Common myeloid progenitor, CD34-positive (primary cell): Measurements from ENCODE around the gene ATN1.
A peak's percentile ranks its signal among the peaks of the same experiment; 100 is the strongest.

ENCODE experiments used
- CTCF ChIA-PET: fragments of 350-600 bp; sonication (Branson Sonifier 250); formaldehyde crosslinking; loops from one replicate; lab custom pipeline; 2021; ENCODE audit warnings: antibody characterized with exemption; lab: Charles Lee
- POLR2A ChIA-PET: fragments of 350-600 bp; sonication (Branson Sonifier 250); formaldehyde crosslinking; loops from one replicate; lab custom pipeline; 2021; ENCODE audit warnings: antibody characterized with exemption; lab: Charles Lee
- DNase-seq, 3 donors: peaks; one replicate each; pipeline versions ENCODE4 v3.0.0 to v3.0.0-alpha.2; 2013
- H3K27ac ChIP-seq, 2 experiments: 1 replicate in 1 of 2; 2 replicates in 1 of 2; pipeline ENCODE4 v1.7.0; 2013; ENCODE audit warnings: inconsistent platforms in 2 of 2, low read length in 2 of 2, mild to moderate bottlenecking in 2 of 2, low read depth in 1 of 2, moderate library complexity in 1 of 2; ENCODE audit not compliant: severe bottlenecking in 2 of 2, insufficient read depth in 1 of 2, poor library complexity in 1 of 2
- H3K27me3 ChIP-seq, 5 experiments: replicated peaks in 2 of 5; 1 replicate in 3 of 5; 2 replicates in 2 of 5; pipeline versions ENCODE4 v1.6.1 to v1.7.0; 2013; ENCODE audit warnings: low read length in 4 of 5, mild to moderate bottlenecking in 2 of 5, moderate library complexity in 2 of 5, inconsistent platforms in 1 of 5; ENCODE audit not compliant: insufficient read depth in 5 of 5, control insufficient read depth in 4 of 5
- H3K36me3 ChIP-seq, 4 experiments: 1 replicate in 2 of 4; 2 replicates in 2 of 4; pipeline versions ENCODE4 v1.6.1 to v1.7.0; 2013; ENCODE audit warnings: low read length in 3 of 4, control low read depth in 1 of 4, mild to moderate bottlenecking in 1 of 4; ENCODE audit not compliant: control insufficient read depth in 4 of 4, insufficient read depth in 4 of 4
- H3K4me1 ChIP-seq, 4 experiments: 1 replicate in 3 of 4; 2 replicates in 1 of 4; pipeline versions ENCODE4 v1.6.1 to v1.7.1; 2013; ENCODE audit warnings: low read length in 3 of 4, mild to moderate bottlenecking in 3 of 4, control low read depth in 1 of 4, inconsistent platforms in 1 of 4, moderate library complexity in 1 of 4; ENCODE audit not compliant: control insufficient read depth in 4 of 4, insufficient read depth in 4 of 4; ENCODE audit errors: control extremely low read depth in 1 of 4
- H3K4me3 ChIP-seq, 7 experiments: 1 replicate in 4 of 7; 2 replicates in 3 of 7; pipeline versions ENCODE4 v1.5.1 to v1.7.0; 2013; ENCODE audit warnings: mild to moderate bottlenecking in 7 of 7, low read length in 6 of 7, moderate library complexity in 6 of 7, inconsistent platforms in 2 of 7, low read depth in 2 of 7, control low read depth in 1 of 7; ENCODE audit not compliant: insufficient read depth in 4 of 7, control insufficient read depth in 1 of 7; ENCODE audit errors: extremely low read depth in 1 of 7
- H3K9me3 ChIP-seq, 5 experiments: 1 replicate in 4 of 5; 2 replicates in 1 of 5; pipeline versions ENCODE4 v1.6.1 to v1.7.1; 2013; ENCODE audit warnings: low read length in 4 of 5, mild to moderate bottlenecking in 2 of 5, inconsistent platforms in 1 of 5, low read depth in 1 of 5, moderate library complexity in 1 of 5; ENCODE audit not compliant: control insufficient read depth in 4 of 5, insufficient read depth in 2 of 5; ENCODE audit errors: control extremely low read depth in 1 of 5
- WGBS: methylation state at CpG from one replicate; pipeline ENCODE4 v1.1.5; 2013; ENCODE audit not compliant: insufficient coverage; 5-methylcytosine and 5-hydroxymethylcytosine counted together

Gene ATN1

DNA sequence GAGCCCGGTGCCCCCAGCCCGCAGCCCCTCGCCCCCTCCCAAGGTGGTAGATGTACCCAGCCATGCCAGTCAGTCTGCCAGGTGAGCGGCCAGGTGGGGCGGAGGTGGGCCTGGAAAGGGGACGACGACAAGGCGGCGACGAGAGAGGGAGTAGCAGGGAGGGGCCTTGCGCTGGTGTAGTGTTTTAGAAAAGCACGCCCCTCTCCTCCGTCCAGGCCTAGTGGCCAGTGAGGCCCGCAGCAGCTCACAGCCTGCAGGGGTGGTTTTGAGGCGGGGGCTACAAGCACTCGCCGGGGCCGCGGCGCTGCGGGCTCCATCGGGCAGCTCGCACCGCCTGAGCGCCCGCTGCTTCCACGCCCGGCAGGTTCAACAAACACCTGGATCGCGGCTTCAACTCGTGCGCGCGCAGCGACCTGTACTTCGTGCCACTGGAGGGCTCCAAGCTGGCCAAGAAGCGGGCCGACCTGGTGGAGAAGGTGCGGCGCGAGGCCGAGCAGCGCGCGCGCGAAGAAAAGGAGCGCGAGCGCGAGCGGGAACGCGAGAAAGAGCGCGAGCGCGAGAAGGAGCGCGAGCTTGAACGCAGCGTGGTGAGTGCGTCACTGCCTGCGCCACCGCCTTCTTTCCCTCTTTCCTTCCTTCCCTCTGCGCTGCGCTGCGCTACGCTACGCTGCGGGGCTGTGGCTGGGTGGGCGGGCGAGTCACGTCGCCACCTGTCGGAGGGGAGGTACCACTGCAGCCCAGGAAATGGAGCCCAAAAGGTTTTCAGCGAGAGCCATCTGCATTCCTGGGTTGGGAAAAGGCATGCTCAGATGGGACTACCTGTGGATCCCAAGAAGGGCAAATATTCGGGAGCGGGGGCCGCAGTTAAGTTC, 10.0 kb downstream of the ATN1 start:
- peak overlapping the region; percentile 74 to 86 for H3K27ac ChIP-seq
- peak; percentile 95 to 98 (median 98) for DNase-seq
- ChIA-PET CTCF (interaction anchor here (0.6 to 16.4 kb wide), 20 partner anchors 9 to 171 kb away, joined by 3 to 441 read pairs (median 4); partner anchors contain the start of genes C1RL, LPCAT3 and SPSB2), POLR2A (interaction anchor here (0.5 to 1.8 kb wide), 8 partner anchors 9 to 70 kb away, joined by 3 to 6 read pairs (median 4); partner anchors contain the start of genes ATN1, LRRC23 and TPI1)
- no peaks in the 10 kb centered on the region for H3K27me3 ChIP-seq
- H3K4me1 ChIP-seq = peaks cover 0 to 32% (median 29%) of the 10 kb centered on the region in 4 experiments
- peaks cover 3 to 49% (median 28%) of the 10 kb centered on the region in 4 experiments for H3K36me3 ChIP-seq
- H3K9me3 ChIP-seq = no peaks in the 10 kb centered on the region
- under 1% methylated on average over 41 of the region's 80 CpGs for WGBS
- peak overlapping the region; percentile 15 to 87 (median 81) for H3K4me3 ChIP-seq

DNA sequence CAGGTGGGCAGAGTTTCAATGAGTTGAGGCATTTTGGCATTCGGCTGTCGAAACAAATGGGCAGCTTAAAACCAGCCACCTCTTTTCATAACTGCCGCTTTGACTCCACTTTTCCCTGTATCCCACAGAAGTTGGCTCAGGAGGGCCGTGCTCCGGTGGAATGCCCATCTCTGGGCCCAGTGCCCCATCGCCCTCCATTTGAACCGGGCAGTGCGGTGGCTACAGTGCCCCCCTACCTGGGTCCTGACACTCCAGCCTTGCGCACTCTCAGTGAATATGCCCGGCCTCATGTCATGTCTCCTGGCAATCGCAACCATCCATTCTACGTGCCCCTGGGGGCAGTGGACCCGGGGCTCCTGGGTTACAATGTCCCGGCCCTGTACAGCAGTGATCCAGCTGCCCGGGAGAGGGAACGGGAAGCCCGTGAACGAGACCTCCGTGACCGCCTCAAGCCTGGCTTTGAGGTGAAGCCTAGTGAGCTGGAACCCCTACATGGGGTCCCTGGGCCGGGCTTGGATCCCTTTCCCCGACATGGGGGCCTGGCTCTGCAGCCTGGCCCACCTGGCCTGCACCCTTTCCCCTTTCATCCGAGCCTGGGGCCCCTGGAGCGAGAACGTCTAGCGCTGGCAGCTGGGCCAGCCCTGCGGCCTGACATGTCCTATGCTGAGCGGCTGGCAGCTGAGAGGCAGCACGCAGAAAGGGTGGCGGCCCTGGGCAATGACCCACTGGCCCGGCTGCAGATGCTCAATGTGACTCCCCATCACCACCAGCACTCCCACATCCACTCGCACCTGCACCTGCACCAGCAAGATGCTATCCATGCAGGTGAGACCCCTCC, 10.8 kb downstream of the ATN1 start:
- peaks cover 0 to 41% (median 35%) of the 10 kb centered on the region in 4 experiments for H3K4me1 ChIP-seq
- peak overlapping the region in 5 of 7 experiments; percentile 72 to 87 (median 82) for H3K4me3 ChIP-seq
- H3K27ac ChIP-seq = peak overlapping the region; percentile 54 to 86
- DNase-seq = no peak
- 90% methylated on average over 23 of the region's 32 CpGs for WGBS
- no peaks in the 10 kb centered on the region for H3K9me3 ChIP-seq
- ChIA-PET POLR2A (interaction anchor here (0.5 to 1.4 kb wide), 4 partner anchors 8 to 24 kb away, joined by 3 to 6 read pairs (median 4); no protein-coding TSS in a partner anchor), CTCF (interaction anchor here (0.6 to 16.4 kb wide), 17 partner anchors 9 to 170 kb away, joined by 3 to 441 read pairs (median 5); partner anchors contain the start of genes C1RL, LPCAT3, PTPN6 and SPSB2)
- no peaks in the 10 kb centered on the region for H3K27me3 ChIP-seq
- peaks cover 3 to 46% (median 27%) of the 10 kb centered on the region in 4 experiments for H3K36me3 ChIP-seq

DNA sequence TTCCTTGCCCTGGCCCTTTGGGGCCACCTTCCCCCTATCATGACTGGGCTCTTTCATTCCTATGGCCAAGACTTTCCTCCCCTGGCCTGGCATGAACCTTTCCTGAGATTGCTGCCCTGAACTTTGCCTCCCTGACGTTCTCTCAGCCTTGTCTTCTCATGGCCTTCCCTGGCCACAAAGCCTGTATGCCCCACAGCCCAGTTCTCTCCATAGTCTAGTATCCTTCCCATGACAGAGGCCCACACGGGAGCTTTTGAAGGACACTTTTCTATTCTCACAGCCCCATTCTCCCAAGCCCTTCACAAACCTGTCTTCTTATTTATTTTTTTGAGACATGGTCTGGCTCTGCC, 11.4 kb downstream of the ATN1 start:
- ChIA-PET POLR2A (interaction anchor here (0.5 kb wide), 1 partner anchor 24 kb away, joined by 4 read pairs; no protein-coding TSS in a partner anchor), CTCF (interaction anchor here (1.0 to 16.4 kb wide), 14 partner anchors 10 to 171 kb away, joined by 3 to 441 read pairs (median 5); partner anchors contain the start of genes PTPN6 and SPSB2)
- WGBS = 82% methylated on average over 1 of the region's 2 CpGs
- peaks cover 3 to 40% (median 24%) of the 10 kb centered on the region in 4 experiments for H3K36me3 ChIP-seq
- H3K27ac ChIP-seq = peak overlapping the region in 1 of 2 experiments; percentile 86
- H3K4me1 ChIP-seq = peaks cover 0 to 47% (median 38%) of the 10 kb centered on the region in 4 experiments
- no peaks in the 10 kb centered on the region for H3K9me3 ChIP-seq
- H3K4me3 ChIP-seq = no peak overlapping the region
- no peaks in the 10 kb centered on the region for H3K27me3 ChIP-seq
- no peak for DNase-seq

DNA sequence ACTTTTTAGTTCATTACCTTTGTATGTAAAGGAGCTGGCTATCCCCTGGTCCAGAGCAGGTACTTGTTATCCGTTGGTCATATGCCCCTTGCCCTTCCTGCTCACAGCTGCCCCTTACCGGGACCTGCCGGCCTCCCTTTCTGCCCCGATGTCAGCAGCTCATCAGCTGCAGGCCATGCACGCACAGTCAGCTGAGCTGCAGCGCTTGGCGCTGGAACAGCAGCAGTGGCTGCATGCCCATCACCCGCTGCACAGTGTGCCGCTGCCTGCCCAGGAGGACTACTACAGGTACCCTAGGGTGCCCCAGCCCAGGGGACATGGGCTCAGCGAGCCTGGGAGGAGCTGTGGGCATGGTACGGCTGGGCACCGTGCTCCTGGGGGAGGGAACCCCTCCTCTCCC, 13.5 kb downstream of the ATN1 start:
- no peak for DNase-seq
- Histone ChIP-seq H3K4me1 (peaks cover 3 to 62% (median 51%) of the 10 kb centered on the region in 4 experiments), H3K27ac (no peak overlapping the region), H3K27me3 (no peaks in the 10 kb centered on the region), H3K9me3 (no peaks in the 10 kb centered on the region), H3K4me3 (no peak overlapping the region), H3K36me3 (peaks cover 0 to 22% (median 11%) of the 10 kb centered on the region in 4 experiments)
- WGBS = 97% methylated on average over 9 of the region's 12 CpGs
- ChIA-PET POLR2A (no interaction called here), CTCF (interaction anchor here (0.9 to 16.4 kb wide), 9 partner anchors 9 to 103 kb away, joined by 3 to 441 read pairs (median 14); partner anchors contain the start of genes PTPN6 and SPSB2)

DNA sequence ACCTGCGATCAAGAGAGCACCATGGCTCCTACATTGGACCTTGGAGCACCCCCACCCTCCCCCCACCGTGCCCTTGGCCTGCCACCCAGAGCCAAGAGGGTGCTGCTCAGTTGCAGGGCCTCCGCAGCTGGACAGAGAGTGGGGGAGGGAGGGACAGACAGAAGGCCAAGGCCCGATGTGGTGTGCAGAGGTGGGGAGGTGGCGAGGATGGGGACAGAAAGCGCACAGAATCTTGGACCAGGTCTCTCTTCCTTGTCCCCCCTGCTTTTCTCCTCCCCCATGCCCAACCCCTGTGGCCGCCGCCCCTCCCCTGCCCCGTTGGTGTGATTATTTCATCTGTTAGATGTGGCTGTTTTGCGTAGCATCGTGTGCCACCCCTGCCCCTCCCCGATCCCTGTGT, 14.0 kb downstream of the ATN1 start:
- ChIA-PET CTCF (interaction anchor here (0.9 to 16.4 kb wide), 6 partner anchors 9 to 72 kb away, joined by 3 to 441 read pairs (median 30); partner anchors contain the start of gene SPSB2), POLR2A (no interaction called here)
- Histone ChIP-seq H3K36me3 (peaks cover 0 to 19% (median 11%) of the 10 kb centered on the region in 4 experiments), H3K4me1 (peaks cover 3 to 62% (median 51%) of the 10 kb centered on the region in 4 experiments), H3K27ac (no peak overlapping the region), H3K4me3 (no peak overlapping the region), H3K27me3 (no peaks in the 10 kb centered on the region), H3K9me3 (no peaks in the 10 kb centered on the region)
- WGBS = no CpG with 5 or more reads among the region's 12 CpGs
- no peak for DNase-seq

DNA sequence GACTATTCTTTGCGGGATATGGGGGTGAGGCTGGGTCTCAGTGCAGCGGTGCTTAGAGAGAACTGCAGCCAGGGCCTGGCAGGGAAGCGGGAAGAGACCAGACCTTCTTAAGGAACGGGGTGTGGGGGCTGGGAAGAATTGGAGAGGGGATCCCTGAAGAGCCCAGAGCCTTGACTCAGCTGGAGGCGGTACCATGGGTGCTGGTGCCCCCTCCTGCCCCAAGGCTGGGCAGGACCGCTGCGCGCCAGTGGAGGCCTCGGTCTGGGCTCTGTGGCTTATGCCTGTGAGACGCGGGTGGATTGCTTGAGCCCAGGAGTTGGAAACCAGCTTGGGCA, 14.5 kb downstream of the ATN1 start:
- H3K9me3 ChIP-seq = no peaks in the 10 kb centered on the region
- WGBS = 93% methylated on average over 9 of the region's 11 CpGs

More for the DNA sequence above, 14.5 kb downstream of the ATN1 start:
- H3K4me3 ChIP-seq = no peak overlapping the region
- DNase-seq = no peak
- peaks cover 0 to 19% (median 11%) of the 10 kb centered on the region in 4 experiments for H3K36me3 ChIP-seq
- ChIA-PET CTCF (interaction anchor here (2.0 to 16.4 kb wide), 3 partner anchors 17 to 74 kb away, joined by 12 to 441 read pairs (median 17); partner anchors contain the start of gene TPI1), POLR2A (interaction anchor here (2.3 to 3.4 kb wide), 2 partner anchors 17 to 19 kb away, joined by 15 to 42 read pairs; no protein-coding TSS in a partner anchor)
- peak overlapping the region in 1 of 2 experiments; percentile 99 for H3K27ac ChIP-seq
- H3K27me3 ChIP-seq = no peaks in the 10 kb centered on the region
- peaks cover 3 to 62% (median 50%) of the 10 kb centered on the region in 4 experiments for H3K4me1 ChIP-seq
